Measurements from ENCODE around the gene CCNC. TPM values are rescaled to one million over a fixed set of nuclear protein-coding genes. Genes with fewer than 3 reads are reported as not detected.
A peak's percentile ranks its signal among the peaks of the same experiment; 100 is the strongest.

CCNC gene
- total RNA-seq (2014; rRNA removed; shearing (Covaris generic); ENCODE audit: low replicate concordance): 116 and 137 TPM in 2 replicates

- in situ Hi-C loops (cut with HindIII; ENCODE audit: low pct_unique_long_range_greater_than_20kb, low sequenced_read_pairs): no loop called here
- DNase-seq (ENCODE audit: low read depth): peak; percentile 97
Measured at GRCh38 chr6:99568103-99568933, at the start of gene CCNC. Gene CCNC, minus strand, starts transcription at chr6:99568660. Its CDS starts 133 bp downstream, at chr6:99568527.

- DNase-seq (ENCODE audit: low read depth): no peak
- in situ Hi-C loops (cut with HindIII; ENCODE audit: low pct_unique_long_range_greater_than_20kb, low sequenced_read_pairs): no loop called here
Measured at GRCh38 chr6:99617131-99617530, 48.7 kb upstream of the CCNC start.

- in situ Hi-C loops (cut with HindIII; ENCODE audit: low pct_unique_long_range_greater_than_20kb, low sequenced_read_pairs): no loop called here
- DNase-seq (ENCODE audit: low read depth): no peak
Measured at GRCh38 chr6:99614430-99615186, 46.1 kb upstream of the CCNC start.

- in situ Hi-C loops (cut with HindIII; ENCODE audit: low pct_unique_long_range_greater_than_20kb, low sequenced_read_pairs): no loop called here
- peak; percentile 50 for DNase-seq (ENCODE audit: low read depth)
Measured at GRCh38 chr6:99613705-99614429, 45.4 kb upstream of the CCNC start.

- in situ Hi-C loops (cut with HindIII; ENCODE audit: low pct_unique_long_range_greater_than_20kb, low sequenced_read_pairs): no loop called here
- DNase-seq (ENCODE audit: low read depth): peak; percentile 41
Measured at GRCh38 chr6:99613409-99613704, 44.9 kb upstream of the CCNC start.

- no peak for DNase-seq (ENCODE audit: low read depth)
- in situ Hi-C loops (cut with HindIII; ENCODE audit: low pct_unique_long_range_greater_than_20kb, low sequenced_read_pairs): no loop called here
Measured at GRCh38 chr6:99612551-99613408, 44.3 kb upstream of the CCNC start.

GRCh38 chr6:99611148-99611547, 42.7 kb upstream of the CCNC start:
- DNase-seq (ENCODE audit: low read depth): no peak
- in situ Hi-C loops (cut with HindIII; ENCODE audit: low pct_unique_long_range_greater_than_20kb, low sequenced_read_pairs): no loop called here

- DNase-seq (ENCODE audit: low read depth): no peak
- in situ Hi-C loops (cut with HindIII; ENCODE audit: low pct_unique_long_range_greater_than_20kb, low sequenced_read_pairs): no loop called here
Measured at GRCh38 chr6:99609905-99610489, 41.5 kb upstream of the CCNC start.

GRCh38 chr6:99608886-99609482, 40.5 kb upstream of the CCNC start:
- in situ Hi-C loops (cut with HindIII; ENCODE audit: low pct_unique_long_range_greater_than_20kb, low sequenced_read_pairs): no loop called here
- DNase-seq (ENCODE audit: low read depth): no peak

GRCh38 chr6:99608059-99608885, 39.8 kb upstream of the CCNC start:
- DNase-seq (ENCODE audit: low read depth): no peak
- in situ Hi-C loops (cut with HindIII; ENCODE audit: low pct_unique_long_range_greater_than_20kb, low sequenced_read_pairs): no loop called here

GRCh38 chr6:99607416-99608036, 39.1 kb upstream of the CCNC start:
- in situ Hi-C loops (cut with HindIII; ENCODE audit: low pct_unique_long_range_greater_than_20kb, low sequenced_read_pairs): no loop called here
- no peak for DNase-seq (ENCODE audit: low read depth)

GRCh38 chr6:99606656-99607415, 38.4 kb upstream of the CCNC start, which contains the start of gene PRDM13:
Gene PRDM13, plus strand, starts transcription at chr6:99606833. Its CDS starts 202 bp downstream, at chr6:99607035.
- DNase-seq (ENCODE audit: low read depth): no peak
- in situ Hi-C loops (cut with HindIII; ENCODE audit: low pct_unique_long_range_greater_than_20kb, low sequenced_read_pairs): no loop called here

GRCh38 chr6:99605911-99606655, 37.6 kb upstream of the CCNC start:
- no peak for DNase-seq (ENCODE audit: low read depth)
- in situ Hi-C loops (cut with HindIII; ENCODE audit: low pct_unique_long_range_greater_than_20kb, low sequenced_read_pairs): no loop called here

GRCh38 chr6:99605074-99605734, 36.7 kb upstream of the CCNC start:
- no peak for DNase-seq (ENCODE audit: low read depth)
- in situ Hi-C loops (cut with HindIII; ENCODE audit: low pct_unique_long_range_greater_than_20kb, low sequenced_read_pairs): no loop called here
